Measurements from ENCODE around the gene ROCK2.

The ROCK2 gene

DNA sequence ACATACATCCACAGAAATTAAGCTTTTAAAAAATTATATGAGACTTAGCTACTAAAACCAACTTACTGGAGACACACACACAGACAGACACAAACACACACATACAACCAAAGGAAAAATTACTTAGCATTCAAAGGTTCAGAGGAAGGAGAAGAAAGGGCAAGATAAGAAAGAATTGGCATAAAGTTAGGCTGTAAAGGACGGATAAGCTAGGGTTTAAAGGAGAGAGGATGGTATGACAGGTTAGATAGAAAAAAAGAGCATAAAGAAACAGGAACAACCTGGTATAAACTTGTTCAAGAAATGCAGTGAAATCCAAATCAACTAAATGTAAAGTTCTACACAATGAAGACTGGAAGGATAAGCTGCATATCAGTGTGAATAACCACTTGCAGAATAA is 115.7 kb downstream of the ROCK2 start:
- no peak for DNase-seq

DNA sequence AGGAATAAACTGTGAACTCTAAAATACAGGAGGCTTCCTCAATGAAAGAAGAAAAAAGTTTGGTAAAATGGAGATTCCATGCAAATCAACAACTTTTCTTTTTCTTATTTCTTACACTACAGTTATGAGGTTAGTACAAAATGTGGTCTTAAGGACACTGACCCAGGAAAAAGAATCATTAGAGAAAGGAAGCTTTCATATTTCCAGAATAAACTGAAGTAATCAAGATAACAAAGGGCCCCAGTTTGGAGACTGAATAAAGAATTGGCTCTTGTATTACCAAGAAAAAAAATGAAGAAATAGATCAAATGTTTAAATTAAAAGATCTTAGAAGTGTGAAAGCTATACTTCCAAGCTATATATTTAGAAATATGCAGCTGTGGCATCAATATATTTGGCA is 116.8 kb downstream of the ROCK2 start:
- DNase-seq: no peak

DNA sequence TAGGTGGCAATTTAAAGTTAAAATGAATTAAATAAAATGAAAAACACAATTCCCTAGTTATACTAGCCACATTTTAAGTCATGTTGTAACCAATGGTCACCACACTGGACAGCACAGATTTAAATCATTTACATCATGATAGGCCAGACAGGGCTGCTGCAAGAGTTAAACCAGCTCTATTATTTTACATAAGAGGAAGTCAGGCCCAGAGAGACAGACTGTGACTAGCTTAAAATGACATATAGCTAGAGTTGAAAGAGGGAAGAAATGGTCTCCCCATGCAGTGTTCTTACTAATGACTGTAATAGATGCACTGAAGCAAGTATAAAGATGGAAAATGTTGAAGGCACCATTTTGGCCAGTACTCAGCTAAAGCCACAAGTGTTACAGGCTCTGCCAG is 119.5 kb downstream of the ROCK2 start:
- DNase-seq: no peak

DNA sequence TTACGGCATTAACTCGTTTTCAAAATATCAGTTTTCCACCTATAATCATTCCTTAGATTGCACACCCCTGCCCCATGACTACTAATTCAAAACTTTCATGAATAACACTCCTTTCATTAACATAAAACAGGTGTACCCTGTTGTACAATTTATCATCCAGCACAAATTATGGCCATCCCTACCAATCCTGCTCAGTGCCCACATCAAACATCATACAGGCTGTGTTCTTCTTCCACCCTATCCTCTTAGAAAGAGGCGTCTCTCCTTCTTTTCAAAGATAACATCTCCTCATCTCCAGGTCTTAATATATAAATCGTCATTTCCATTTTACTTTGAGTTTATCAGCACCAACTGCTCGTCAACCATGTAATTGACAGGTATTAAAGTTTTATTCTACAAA is 121.6 kb downstream of the ROCK2 start:
- DNase-seq: no peak

DNA sequence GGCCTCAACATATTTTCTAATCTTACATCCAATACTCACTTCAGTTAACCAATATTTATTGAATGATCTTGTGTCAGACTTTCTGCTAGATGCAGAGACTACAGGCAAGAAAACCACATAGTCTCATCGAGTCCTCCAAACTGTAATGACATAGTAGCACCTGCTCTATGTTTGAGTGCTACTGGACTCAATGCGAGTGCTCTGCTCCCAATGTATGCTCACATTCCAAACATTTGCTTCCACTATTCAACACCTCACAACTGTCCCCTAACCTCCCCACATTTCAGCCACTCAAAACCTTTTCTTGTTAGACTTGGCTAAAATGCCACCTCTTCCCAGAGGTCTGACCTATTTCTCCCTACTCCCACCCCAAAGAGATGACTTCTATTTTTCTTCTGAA is 124.0 kb downstream of the ROCK2 start:
- no peak for DNase-seq

DNA sequence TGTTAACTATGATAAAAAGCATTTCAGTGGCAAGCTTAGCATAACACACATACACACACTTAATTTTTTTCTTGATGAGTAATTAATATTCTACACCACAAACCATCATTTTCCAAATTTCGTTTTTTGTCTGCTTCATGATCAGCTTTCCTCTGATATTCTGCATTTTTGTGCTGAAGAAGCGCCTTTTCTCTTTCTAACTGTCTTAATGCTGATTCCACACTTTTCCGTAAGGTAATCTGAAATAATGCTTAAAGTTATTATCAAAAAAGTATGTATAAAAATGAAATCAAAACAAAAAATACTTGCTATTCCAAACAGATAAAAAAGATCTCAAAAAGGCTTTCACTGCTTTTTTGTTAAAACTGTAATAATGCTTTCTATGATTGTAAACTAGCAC is 129.0 kb downstream of the ROCK2 start:
- DNase-seq: no peak

DNA sequence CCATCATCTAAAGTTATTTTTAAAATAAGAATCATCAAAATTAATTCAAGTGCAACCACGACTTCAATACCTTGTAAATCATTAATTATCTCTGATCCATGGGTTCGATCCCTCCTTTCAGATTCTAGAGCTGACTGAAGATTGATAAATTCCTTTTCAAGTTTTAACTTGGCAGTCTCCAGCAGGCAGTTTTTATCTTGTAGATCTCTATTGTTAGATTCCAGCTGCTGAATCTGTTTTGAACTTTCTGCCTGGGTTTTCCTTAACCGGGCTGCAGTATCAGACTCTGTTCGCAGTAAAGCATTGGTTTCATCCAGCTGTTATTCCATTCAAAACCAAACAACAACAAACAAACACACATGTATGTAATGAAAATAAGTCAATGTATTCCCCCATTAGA is 129.7 kb downstream of the ROCK2 start:
- no peak for DNase-seq

DNA sequence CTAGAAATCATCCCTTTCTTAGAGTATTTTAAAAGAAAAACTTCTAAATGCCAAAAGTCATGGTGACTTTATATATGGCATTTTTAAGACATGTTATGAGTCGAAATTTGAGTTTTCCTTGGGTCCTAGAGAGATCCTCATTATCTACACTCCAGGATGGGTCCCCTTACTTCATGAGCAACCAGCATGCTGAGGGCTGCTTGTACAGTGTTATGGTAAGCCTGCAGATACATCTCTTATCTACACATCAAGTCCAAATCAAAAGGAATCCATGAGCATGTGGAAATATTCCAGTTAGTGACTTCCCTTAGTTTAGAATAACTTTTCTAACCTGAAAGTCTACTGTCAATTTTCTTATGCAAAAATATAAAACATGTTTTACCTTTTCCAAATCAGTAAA is 130.5 kb downstream of the ROCK2 start:
- no peak for DNase-seq

DNA sequence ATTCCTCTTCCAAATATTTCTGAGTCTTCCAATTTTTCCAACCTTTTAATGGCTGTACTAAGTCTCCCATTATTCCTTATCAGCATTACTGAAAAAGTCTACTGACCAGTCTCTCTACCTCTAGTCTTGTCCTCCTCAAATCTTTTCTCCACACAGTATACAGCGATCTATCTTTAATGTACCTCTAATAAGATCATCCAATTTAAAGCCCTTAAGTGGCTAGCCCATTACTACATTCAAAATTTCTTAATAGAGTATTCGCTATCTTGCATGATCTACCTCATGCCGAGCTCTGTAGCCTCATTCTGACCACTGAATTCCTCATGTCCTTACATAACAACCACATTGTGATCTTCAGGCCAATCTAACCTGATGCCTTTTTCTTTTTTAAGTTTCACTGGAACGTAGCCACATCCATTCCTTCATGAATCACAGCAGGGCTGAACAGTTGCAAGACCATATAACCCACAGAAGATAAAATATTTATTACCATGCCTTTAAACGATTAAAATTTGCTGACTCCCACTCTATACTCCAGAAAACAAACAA is 131.3 kb downstream of the ROCK2 start:
- no peak for DNase-seq

DNA sequence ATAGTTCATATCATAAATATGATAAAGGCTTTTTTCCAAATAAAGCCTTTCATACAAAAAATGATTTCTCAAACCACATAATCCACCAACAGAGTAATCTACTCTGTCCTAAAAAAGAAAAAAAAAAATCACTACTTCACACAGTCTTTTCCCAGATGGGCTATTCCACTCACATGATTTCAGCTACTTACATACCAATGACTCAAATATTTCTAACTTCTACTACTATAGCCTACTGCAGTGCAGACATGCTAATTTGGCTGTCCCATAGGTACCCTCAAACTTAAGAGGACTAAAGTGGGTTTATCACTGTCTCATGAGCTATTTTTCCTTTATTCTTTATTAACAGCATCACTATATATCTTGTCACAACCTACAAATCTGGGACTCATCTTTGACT is 131.8 kb downstream of the ROCK2 start:
- DNase-seq: no peak

DNA sequence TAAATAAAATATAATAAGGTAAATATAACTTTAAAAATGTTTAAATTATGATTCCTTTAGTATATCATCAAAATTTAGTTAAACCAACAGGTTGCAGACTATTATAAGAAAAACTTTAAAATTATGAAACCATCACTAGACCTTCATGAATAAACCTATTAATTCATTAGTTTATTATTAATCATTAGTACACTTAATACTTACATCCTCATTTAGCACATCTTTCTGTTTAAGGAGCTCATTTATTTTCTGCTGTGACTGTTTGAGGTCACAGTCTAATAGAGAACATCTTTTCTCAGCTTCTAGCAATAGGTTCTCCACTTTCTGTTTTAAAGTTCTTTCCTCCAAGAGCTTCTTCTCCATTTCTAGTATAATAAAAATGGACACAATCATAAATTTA is 136.4 kb downstream of the ROCK2 start:
- DNase-seq: no peak

DNA sequence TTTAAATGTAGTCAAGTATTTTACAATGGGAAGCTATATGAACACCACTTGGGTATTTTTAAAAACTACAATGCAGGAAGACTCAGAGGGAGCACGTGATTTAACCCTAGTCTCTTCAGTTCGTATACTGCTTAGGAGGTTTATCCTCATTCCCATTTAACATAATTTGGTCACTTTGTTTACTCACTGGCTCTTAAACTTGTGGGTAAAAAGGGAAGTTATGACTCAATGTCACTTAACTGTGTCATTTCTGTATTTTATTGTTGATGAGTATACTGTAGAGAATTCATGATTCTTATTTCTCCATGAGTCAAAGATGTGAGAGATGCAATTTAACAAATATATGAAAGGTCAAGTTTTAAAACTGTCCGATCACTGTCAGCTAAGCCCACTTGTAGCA is 141.0 kb downstream of the ROCK2 start:
- DNase-seq: peak; percentile 35

DNA sequence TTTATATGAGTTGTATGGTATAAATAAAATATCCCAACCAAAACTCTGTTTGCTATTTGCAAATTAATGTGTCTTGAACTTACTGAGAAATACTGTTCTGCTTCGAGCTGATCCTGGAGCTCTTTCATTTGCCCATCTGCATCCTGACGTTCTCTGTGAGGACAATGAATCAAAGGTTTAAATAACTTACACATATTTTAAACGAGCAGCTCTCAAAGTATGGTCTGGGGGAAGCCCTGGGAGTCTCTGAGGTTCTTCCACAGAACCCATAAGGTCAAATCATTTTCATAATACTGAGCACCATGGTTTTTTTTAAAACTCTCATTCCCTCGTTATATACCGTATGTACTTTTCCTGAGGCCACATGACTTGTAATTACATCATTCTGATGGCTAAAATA is 142.5 kb downstream of the ROCK2 start:
- no peak for DNase-seq

DNA sequence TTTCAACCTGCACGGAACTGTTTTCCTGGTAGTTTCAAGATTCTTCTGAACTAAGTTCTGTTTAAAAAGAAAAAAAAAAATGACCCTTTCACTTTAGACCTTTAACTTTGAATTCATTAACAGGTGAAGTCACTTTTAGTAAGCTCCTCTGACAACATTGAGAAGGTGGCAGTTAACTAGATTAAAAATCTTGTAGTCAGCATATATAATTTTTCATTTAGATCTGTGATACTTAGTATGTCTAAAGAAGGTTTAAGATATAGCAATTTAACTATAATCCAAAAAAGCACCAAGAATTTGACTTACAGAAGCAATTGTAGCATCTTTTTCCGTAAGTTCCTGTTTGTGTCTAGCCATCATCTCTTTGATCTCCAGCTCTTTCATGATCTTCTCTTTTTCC is 143.8 kb downstream of the ROCK2 start:
- DNase-seq: no peak

DNA sequence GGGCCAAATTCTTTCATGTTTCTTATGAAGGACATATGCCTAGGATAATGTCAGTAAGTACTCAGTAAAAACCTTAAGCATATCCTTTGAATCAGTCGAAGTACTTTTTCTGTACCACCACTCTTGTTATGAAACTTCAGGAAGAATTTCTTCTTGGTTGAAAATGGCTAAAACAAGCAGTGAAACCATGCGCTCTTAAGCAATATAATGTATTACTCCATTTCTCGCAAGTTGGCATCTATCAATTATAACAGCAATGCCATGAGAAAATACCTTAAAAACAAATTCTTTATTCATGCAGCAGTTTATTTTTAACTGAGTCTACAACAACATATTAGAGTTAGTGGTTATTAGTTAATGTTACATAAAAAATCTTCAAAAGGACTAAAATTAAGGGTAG is 148.2 kb downstream of the ROCK2 start:
- DNase-seq: no peak

DNA sequence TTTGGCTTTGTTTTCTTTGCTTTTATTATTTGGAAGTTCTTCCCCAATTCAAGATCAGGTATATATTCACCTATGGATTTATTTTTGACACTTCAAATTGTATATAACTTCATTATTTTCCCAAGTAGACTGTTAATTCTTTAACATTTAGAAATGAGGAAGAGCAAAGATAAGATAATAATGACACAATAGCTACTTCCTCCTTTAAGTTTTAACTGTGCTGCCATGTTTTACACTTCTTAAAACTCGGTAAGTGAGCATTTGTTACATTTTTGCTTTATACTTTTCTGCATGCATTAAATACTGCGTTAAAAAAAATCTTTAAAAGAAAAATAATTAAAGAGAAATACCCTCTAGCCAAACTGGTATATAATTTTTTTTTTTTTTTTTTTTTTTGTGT is 156.7 kb downstream of the ROCK2 start:
- DNase-seq: no peak

DNA sequence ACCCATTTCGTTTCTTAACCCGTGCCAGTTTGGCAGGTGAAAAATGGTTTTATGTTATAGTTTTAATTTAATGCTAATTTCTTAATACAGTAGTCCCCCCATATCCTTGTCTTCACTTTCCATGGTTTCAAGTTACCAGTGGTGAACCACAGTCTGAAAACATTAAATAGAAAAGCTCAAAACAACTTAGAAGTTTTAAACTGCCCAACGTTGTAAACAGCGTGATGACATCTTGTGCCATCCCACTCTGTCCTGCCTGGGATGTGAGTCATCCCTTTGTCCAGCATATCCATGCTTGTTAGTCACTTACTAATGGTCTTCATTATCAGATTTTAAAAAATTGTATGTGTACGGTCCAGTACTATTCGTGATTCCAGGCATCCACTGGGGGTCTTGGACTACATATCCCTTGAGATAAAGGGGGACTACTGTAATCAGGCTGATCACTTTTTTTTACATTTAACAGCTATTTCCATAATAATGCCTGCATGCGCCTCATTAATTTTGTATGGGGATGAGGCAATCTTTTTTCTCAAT is 157.3 kb downstream of the ROCK2 start:
- no peak for DNase-seq

DNA sequence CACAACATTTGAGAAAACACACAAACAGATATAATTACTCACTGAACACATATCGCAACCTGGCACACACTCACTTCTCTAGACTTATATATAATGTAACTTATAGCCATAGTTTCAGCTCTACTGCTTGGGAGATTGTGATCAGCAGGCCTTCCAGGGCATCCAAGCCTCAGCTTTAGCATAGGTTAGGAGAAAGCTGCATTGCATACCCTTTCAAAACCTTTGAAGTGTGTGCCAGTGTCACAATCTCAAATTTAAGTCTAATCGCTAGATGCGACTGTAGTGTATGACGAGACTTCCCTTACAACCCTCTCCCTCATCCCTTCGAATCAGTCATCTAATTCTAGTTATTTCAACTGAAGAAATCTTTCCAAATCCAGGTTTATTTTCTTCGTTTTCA is 158.3 kb downstream of the ROCK2 start:
- no peak for DNase-seq

DNA sequence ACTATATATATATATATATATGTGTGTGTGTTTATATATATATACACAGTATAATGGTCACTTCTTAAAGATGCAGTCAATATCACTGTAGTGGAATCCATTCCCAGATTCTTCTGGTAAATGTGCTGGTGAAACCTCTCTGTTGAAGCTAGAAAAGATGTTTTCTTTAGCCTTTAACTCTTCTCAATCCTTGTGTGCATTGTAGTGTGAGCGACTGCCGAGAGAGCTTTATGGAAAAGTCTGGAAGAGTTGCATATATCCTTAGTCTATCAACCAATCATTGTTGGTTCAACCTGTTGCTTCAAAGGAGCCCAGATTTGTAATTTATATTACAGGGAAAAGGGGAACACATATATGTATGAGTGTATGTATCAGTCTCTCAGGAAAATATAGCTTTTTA is 161.5 kb downstream of the ROCK2 start:
- no peak for DNase-seq

DNA sequence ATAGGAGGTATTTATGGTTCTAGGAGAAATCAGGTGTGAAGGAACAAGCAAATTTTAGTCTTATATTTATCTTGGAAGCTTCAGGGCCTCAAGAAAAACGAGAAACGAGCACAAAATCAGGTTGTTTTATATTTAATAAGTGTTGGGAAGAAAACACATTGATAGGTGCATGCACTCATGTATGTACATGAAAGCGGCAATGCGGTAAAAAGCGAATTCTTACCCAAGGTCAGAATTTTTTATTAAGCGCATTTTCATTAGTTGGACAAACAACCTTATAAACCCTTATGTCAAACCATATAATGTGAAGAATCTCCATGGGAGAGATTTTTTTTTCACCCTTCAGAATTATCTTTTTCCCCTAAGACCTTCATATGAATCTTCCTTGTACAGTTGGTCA is 163.8 kb downstream of the ROCK2 start:
- no peak for DNase-seq

DNA sequence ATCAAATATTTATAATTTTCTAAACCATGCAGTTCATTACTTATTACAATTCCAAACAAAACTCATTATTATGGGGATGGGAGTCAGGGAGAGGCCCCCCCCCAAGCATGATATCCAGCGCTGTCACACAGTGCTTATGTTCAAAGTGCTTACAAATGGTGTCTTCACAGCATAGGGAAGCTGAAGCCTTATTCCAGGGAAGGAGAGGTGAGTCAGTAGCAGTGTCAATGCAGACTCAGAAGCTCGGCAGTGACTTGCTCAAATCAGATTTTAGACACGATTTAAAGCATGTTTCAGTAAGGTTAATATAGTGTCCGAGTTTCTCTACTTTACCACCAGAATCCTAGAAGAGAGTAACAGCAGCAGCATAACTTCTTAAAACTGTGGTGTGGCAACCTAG is 164.5 kb downstream of the ROCK2 start:
- no peak for DNase-seq

DNA sequence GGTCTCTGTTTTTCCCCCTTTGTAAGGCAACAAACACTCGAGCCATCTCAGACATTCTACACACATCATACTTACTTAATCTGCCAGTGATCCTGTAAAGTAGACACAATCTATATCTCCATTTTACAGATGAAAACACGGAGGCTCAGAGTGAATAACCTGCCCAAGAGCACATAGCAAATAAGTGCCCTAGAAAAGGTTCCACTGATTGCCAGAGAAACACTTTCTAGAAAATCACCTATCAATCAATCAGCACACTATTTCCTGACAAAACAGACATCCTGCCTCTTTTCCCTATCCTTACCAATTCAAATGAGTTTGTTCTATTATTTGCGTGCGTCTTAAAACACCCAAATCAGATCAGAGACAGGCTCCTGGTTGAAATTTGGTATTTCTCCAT is 165.2 kb downstream of the ROCK2 start:
- no peak for DNase-seq

DNA sequence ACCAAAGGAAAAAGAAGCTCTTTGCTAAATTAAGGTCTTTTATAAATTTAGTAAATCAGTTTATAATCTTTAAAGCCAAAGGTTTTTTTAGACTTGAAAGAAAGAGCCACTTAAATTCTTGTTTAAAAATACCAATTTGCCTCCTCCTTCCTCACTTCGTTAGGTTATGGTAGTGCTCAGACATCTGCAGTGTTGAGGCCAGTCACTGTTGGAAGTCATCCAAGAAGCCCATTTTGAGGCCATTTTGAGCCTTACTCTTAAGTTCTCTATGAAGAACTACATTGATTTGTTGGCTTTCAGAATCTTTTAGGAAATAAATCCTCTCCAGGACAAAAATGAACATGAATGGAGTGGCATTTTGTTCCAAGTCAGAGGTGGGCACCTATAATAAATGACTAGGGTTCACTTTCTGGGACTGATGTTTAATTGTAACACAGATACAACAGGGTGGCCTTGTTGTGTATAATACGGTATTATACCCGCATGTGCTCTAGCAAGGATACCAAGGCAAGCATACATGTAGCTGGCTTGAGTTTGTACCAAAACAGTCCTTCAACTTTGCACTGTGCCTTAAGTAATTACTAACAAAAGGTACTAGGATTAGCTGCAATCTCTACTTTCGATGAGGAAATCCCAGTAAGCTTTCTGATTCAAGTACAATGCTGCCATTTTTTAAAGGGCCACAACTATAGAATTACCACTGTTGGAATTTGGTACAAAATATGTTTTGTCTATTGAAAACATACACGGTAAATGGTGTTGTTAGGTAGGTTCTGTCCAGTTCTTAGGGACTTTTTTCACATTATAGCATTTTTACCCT is 166.4 kb downstream of the ROCK2 start:
- no peak for DNase-seq

DNA sequence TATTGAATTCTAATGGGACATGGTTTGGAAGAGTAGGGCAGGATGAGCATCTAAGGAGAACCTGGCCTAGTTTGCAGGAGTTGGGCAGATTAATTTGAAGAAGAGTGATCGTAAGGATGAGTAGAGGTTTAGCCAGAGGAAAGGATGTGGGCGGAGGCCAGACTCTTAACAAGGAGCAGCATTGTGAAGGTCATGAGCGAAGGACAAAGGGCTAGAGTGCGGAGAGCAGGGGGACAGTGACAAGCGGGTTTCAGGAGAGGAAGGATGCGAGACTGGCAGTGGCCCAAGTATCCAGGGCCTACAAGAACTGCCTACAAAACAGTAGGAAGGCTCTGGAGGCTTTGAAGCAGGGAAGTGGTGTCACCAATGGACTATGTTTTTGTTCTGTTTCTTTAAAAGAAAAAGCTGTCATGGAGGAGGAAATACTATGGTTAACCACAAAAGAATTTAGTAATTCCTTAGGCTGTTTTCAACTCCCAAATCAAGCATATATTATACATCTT is 169.1 kb downstream of the ROCK2 start:
- DNase-seq: no peak

DNA sequence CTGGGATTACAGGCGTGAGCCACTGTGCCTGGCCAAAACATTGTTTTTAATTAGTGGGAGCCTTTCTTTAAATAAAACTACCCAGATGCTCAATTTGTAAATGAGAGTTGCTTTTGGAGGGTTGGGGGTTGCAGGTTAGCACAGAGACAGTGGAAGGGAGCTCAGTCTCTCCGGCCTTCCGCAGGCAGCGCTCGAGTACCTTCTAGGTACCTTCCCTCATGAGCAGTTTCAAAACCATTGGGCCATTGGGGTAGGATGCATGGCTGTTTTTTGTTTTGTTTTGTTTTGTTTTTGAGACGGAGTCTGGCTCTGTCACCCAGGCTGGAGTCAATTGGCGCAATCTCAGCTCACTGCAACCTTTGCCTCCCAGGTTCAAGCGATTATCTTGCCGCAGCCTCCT is 170.2 kb downstream of the ROCK2 start:
- DNase-seq: no peak
